HUES64 (cell line): ENCODE data around the gene CLDN14.

ENCODE experiments used
- H3K27ac ChIP-seq: 2 replicates; pipeline ENCODE4 v1.7.0; 2013; ENCODE audit warnings: low read depth, low read length, inconsistent platforms
- H3K27me3 ChIP-seq: 2 replicates; pipeline ENCODE4 v1.6.1; 2013; ENCODE audit warnings: mild to moderate bottlenecking, low read length; ENCODE audit not compliant: insufficient read depth
- H3K36me3 ChIP-seq: 2 replicates; pipeline ENCODE4 v1.6.1; 2013; ENCODE audit warnings: mild to moderate bottlenecking, low read length; ENCODE audit not compliant: insufficient read depth
- H3K4me1 ChIP-seq: 2 replicates; pipeline ENCODE4 v1.6.1; 2013; ENCODE audit warnings: mild to moderate bottlenecking, low read length, moderate library complexity; ENCODE audit not compliant: insufficient read depth
- H3K4me3 ChIP-seq: 2 replicates; pipeline ENCODE4 v1.5.1; 2013; ENCODE audit warnings: mild to moderate bottlenecking, low read length, moderate library complexity
- H3K9ac ChIP-seq: 2 replicates; pipeline ENCODE4 v1.6.1; 2013; ENCODE audit warnings: mild to moderate bottlenecking, low read depth, low read length
- H3K9me3 ChIP-seq: 2 replicates; pipeline ENCODE4 v1.6.1; 2013; ENCODE audit warnings: low read depth, low read length; ENCODE audit not compliant: insufficient read depth
- WGBS: fragments of 150-250, 120-280 bp; methylation state at CpG from one replicate; pipeline ENCODE4 v1.1.7; 2013; ENCODE audit warnings: missing lambda C conversion rate; 5-methylcytosine and 5-hydroxymethylcytosine counted together

Gene CLDN14

DNA sequence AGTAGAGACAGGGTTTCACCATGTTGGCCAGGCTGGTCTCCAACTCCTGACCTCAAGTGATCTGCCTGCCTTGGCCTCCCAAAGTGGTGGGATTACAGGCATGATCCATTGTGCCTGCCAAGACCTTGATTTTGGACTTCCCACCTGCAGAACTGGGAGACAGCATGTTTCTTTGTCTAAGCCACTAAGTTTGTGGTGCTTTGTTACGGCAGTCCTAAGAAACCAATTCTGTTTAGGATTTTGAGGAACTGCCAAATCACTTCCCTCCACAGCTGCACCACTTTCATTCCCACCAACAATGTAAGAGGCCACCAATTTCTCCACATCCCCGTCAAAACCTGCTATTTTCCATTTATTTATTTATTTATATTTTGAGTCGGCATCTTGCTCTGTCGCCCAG, 48.7 kb downstream of the CLDN14 start:
- H3K27me3 ChIP-seq: no peaks in the 10 kb centered on the region
- no peaks in the 10 kb centered on the region for H3K36me3 ChIP-seq
- H3K4me1 ChIP-seq: no peaks in the 10 kb centered on the region; the same call in 1 of the 2 replicates
- no peak overlapping the region for H3K4me3 ChIP-seq
- no peaks in the 10 kb centered on the region for H3K9me3 ChIP-seq
- WGBS: 96% methylated on average over 4 of the region's 4 CpGs
- no peak overlapping the region for H3K27ac ChIP-seq
- H3K9ac ChIP-seq: no peak overlapping the region

DNA sequence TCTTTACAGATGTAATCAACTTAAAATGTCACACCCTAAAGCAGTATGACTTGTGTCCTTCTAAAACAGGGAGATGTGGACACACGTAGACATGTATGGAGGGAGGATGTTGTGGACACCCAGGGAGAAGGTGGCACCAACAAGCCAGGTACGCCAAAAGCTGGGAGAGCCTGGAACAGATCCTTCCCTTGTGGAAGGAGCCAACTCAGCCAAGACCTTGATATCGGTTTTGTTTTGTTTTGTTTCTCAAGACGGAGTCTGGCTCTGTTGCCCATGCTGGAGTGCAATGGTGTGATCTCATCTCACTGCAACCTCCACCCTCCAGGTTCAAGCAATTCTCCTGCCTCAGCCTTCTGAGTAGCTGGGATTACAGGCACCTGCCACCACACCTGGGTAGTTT, 49.1 kb downstream of the CLDN14 start:
- Histone ChIP-seq H3K36me3 (no peaks in the 10 kb centered on the region), H3K9me3 (no peaks in the 10 kb centered on the region), H3K9ac (no peak overlapping the region), H3K27ac (no peak overlapping the region), H3K4me3 (no peak overlapping the region), H3K4me1 (no peaks in the 10 kb centered on the region; the same call in 1 of the 2 replicates), H3K27me3 (no peaks in the 10 kb centered on the region)
- WGBS: 93% methylated on average over 4 of the region's 4 CpGs

DNA sequence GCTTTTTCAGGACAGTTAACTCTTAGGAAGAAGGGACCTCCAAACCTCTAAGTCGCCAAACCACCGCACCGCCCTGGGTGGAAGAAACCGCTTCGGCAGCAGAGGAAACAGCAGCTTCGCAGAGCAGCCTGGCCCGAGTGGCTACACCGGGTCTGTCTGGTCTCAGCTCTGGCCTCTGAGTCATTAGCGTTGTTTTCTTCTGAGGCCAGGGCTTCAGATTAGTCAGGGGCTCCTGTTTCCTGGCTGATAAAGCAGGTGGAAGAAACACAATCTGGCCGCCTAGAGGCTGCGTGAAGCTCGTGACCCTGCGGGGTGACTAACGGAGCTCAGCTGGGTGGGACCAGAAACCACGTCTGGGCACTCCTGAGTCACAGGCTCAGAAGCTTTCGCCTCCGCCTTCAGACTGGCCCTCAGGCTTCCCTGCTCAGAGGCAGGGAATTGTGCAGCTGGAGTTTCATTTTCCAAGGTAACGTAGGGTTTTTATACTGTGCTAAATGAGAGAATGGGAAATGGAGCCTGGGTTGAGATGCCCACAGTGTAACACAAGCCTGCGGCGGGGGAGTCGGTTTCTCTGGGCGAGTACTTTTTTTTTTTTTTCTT, 49.9 kb downstream of the CLDN14 start:
- no peaks in the 10 kb centered on the region; the same call in 1 of the 2 replicates for H3K4me1 ChIP-seq

DNA sequence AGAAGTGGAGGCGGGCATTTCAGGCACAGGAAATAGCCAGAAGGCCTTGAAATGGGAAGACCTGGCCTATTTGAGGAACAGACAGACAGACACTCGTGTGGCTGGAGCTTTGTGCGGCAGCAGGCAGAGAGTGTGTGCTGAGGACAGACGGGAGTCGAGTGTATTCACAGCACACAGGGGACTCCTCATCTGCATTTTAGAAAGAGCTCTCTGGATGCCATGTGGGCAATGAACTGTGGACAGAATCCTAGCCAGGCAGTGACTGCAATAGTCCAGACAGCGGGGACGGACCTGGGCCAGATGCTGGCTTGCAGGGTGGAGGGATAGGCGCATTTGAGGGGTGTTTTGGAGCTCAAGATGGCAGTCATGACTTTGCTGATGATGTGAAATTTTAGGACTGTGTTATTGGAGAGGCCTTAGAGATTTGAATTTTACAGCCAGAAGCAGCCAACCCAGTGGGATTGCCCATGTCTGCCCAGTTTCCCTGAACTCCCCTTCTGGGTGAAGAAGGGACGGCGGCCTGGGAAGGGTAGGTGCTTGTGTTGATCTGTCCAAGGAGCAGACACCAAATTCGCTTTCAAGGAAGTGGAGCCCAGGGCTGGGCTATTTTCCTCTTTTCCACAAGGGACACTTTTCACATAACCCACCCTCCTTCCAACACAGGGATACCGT, 51.0 kb downstream of the CLDN14 start:
- 91% methylated on average over 12 of the region's 12 CpGs for WGBS

More for the DNA sequence above, 49.9 kb downstream of the CLDN14 start:
- 58% methylated on average over 22 of the region's 22 CpGs for WGBS
- Histone ChIP-seq H3K9ac (no peak overlapping the region), H3K4me3 (no peak overlapping the region), H3K36me3 (no peaks in the 10 kb centered on the region), H3K9me3 (no peaks in the 10 kb centered on the region), H3K27me3 (no peaks in the 10 kb centered on the region), H3K27ac (no peak overlapping the region)

DNA sequence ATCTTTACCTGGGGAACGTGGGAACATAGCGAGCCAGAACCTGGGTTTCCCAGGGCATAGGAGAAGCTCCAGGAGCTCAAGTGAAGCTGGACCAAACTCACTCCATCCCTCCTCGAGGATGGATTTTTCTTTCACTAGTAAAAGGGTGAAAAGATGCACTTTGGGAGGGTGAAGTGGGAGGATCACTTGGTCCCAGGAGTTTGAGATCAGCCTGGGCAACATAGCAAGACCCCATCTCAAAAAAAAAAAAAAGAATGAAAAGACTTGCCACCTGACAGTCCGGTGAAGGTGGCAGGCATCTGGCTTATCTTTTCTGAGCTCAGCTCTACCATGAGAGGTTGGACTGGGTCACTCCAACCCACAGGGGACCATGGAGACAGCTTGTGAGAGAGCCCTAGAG, 52.4 kb downstream of the CLDN14 start:
- Histone ChIP-seq H3K4me1 (no peaks in the 10 kb centered on the region; the same call in 1 of the 2 replicates), H3K4me3 (no peak overlapping the region), H3K27ac (no peak overlapping the region), H3K27me3 (no peaks in the 10 kb centered on the region), H3K9me3 (no peaks in the 10 kb centered on the region), H3K9ac (no peak overlapping the region), H3K36me3 (no peaks in the 10 kb centered on the region)
- WGBS: 93% methylated on average over 4 of the region's 4 CpGs

More for the DNA sequence above, 51.0 kb downstream of the CLDN14 start:
- no peaks in the 10 kb centered on the region for H3K9me3 ChIP-seq
- no peaks in the 10 kb centered on the region for H3K36me3 ChIP-seq
- H3K27me3 ChIP-seq: no peaks in the 10 kb centered on the region
- H3K27ac ChIP-seq: no peak overlapping the region
- no peaks in the 10 kb centered on the region; the same call in 1 of the 2 replicates for H3K4me1 ChIP-seq
- no peak overlapping the region for H3K4me3 ChIP-seq
- H3K9ac ChIP-seq: no peak overlapping the region

DNA sequence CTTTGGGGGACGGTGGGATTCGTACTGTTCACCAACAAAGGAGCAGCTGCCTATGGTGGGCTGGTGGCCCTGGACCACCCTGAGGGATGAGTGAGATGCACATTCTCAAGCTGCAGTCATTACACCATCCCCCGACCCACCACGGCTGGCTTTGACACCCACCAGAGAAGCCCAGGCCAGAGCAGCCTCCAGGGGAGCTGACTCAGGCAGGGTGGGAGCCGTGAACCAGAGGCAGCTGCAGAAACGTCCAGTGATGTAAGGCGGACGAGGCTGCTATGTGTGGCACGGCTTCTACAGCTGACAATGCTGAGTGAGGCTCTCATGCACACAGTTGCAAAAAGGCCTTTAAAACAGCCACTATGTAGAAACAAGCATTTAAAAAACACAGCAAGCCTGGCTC, 54.6 kb downstream of the CLDN14 start:
- Histone ChIP-seq H3K36me3 (no peaks in the 10 kb centered on the region), H3K27me3 (no peaks in the 10 kb centered on the region), H3K9me3 (no peaks in the 10 kb centered on the region), H3K4me1 (no peaks in the 10 kb centered on the region; the same call in 1 of the 2 replicates), H3K27ac (no peak overlapping the region), H3K9ac (no peak overlapping the region), H3K4me3 (no peak overlapping the region)
- WGBS: 86% methylated on average over 9 of the region's 9 CpGs

DNA sequence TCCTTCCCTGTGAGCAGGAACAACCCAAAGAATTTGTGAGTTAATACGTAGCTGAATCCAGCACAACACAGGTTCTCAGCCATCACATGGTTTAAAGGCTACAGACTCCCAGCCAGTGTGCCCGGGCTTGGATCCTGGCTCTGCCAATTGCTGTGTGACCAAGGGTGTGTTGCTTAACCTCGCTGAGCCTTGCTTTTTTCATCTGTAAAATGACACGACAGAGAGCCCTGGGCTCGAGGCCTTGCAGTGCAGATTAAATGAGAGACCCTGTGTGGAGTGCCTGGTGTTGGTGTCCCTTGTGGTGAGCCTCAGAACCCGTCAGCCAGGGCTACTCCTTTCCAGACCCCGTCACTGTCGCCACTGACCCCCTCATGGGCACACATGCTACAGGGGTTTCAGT, 55.3 kb downstream of the CLDN14 start:
- H3K9me3 ChIP-seq: no peaks in the 10 kb centered on the region
- no peaks in the 10 kb centered on the region for H3K4me1 ChIP-seq
- H3K27ac ChIP-seq: no peak overlapping the region
- H3K9ac ChIP-seq: no peak overlapping the region
- 88% methylated on average over 8 of the region's 8 CpGs for WGBS
- H3K36me3 ChIP-seq: no peaks in the 10 kb centered on the region
- H3K27me3 ChIP-seq: no peaks in the 10 kb centered on the region
- H3K4me3 ChIP-seq: no peak overlapping the region

DNA sequence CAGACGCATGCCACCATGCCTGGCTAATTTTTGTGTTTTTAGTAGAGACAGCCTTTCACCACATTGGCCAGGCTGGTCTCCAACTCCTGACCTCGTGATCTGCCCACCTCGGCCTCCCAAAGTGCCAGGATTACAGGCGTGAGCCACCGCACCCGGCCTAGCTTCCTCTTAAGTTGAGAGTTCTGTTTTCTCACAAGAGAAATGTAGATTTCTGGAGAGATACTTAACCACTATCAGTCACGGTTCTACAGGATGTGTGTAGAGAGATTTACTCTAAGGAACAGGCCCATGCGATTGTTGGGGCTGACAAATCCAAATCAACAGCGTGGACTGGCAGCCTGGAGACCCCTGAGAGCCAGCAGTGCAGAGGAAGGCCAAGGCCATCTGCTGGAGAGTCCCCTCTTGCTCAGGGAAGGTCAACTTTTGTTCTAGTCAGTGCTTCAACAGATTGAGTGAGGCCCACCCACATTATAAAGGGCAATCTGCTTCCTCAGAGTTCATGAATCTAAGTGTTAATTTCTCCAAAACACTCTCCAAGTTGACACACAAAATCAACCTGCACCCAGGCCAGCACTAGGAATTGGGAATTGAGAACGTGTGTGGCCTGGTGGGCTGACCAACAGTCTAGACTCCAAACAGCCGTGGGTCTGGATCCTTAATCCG, 56.0 kb downstream of the CLDN14 start:
- 96% methylated on average over 12 of the region's 12 CpGs for WGBS
- Histone ChIP-seq H3K4me1 (no peaks in the 10 kb centered on the region), H3K9ac (no peak overlapping the region)

DNA sequence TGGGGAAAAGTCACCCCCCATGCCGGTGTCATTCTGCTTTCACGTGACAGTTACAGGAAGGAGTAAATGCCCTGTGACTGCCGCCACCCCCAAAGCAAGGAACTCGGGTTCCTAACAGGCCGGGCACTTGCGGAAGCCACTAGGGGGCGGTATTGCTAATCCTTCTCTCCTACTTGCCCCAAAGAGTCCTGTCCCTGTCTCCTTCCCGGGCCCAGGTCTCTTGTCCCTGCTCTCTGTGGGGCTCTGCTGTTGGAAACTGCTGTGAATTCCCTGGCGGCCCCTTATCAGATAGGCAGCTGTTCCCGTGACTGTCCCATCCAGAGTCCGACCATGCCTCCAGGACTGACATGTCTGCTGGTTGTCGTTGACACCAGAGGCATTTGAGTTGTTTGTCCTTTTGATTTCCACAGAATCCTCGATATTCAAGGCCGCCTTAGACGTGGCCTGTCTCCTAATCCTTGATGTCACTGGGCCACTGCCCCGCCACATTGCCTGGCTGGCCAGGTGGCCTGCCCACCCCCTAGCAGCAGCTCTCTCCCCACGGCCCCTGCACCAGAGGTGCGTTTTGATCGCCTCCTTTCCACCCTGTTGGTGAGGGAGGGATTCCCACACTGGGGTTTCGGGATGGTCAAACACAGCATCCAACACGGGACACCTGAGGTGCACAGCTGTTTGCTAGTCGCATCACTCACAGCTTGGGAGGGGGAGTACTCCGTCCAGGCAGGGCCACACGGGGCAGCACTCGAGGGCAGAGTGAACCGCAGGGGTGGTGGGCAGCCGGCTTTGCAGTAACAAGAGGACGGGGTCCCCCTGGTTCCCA, 57.4 kb downstream of the CLDN14 start:
- 71% methylated on average over 27 of the region's 28 CpGs for WGBS
- Histone ChIP-seq H3K36me3 (peaks cover 4% of the 10 kb centered on the region; the same call in 1 of the 2 replicates), H3K9ac (no peak overlapping the region), H3K27ac (no peak overlapping the region), H3K9me3 (no peaks in the 10 kb centered on the region), H3K4me3 (no peak overlapping the region), H3K27me3 (no peaks in the 10 kb centered on the region), H3K4me1 (no peaks in the 10 kb centered on the region)

More for the DNA sequence above, 56.0 kb downstream of the CLDN14 start:
- H3K9me3 ChIP-seq: no peaks in the 10 kb centered on the region
- H3K4me3 ChIP-seq: no peak overlapping the region
- H3K36me3 ChIP-seq: no peaks in the 10 kb centered on the region
- no peaks in the 10 kb centered on the region for H3K27me3 ChIP-seq
- H3K27ac ChIP-seq: no peak overlapping the region

DNA sequence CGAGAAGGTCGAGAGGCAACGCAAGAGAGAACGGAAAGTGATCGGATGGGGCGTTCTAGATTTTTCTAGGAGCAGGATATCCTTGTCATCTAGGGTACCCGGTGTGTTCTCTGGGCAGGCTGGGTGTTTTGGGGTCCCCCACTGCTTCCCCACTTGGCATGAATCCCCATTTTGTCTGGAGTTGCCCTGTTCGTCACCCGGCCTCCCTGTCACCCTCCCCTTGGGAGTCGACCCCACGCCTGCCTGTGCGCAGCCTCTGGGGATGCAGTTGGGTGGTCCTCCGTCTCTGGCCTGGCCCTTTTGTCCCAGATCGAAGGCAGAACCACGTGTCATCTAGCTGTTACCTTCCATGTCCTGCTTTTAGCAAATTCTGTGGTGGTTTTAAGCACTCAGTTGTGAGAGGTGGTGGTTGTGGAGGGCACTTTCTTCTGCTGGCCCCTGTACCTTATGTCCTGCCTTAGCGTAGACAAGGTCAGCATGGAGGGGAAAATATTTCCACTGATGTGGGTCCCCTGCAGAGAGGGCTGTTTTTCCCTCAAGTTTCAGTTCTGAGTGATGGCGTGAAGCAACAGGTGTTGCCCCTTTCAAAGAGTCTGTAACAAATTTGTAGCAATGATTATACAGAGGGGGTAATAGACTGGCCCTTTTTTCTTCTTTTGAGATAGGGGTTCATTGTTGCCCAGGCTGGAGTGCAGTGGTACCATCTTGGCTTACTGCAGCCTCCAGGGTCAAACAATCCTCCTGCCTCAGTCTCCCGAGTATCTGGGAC, 59.2 kb downstream of the CLDN14 start:
- no peaks in the 10 kb centered on the region for H3K27me3 ChIP-seq
- H3K9ac ChIP-seq: no peak overlapping the region
- H3K4me1 ChIP-seq: no peaks in the 10 kb centered on the region
- 96% methylated on average over 18 of the region's 18 CpGs for WGBS
- peaks cover 17% of the 10 kb centered on the region for H3K36me3 ChIP-seq
- H3K9me3 ChIP-seq: no peaks in the 10 kb centered on the region
- H3K27ac ChIP-seq: no peak overlapping the region
- H3K4me3 ChIP-seq: no peak overlapping the region
